Smooth muscle cell (in vitro differentiated cells): ENCODE data around the gene CCM2L. TPM values are rescaled to one million over a fixed set of nuclear protein-coding genes. Genes with fewer than 3 reads are reported as not detected.

Experiments used
- DNase-seq: peaks from one replicate; lab custom pipeline; 2025; ENCODE audit not compliant: unreplicated experiment; lab: John Stamatoyannopoulos, UW
- H2AFZ ChIP-seq: fragments of 200-600 bp; sonication (generic); 2 replicates; pipeline ENCODE4 v1.6.0; 2016; ENCODE audit warnings: antibody characterized with exemption, low read depth, mild to moderate bottlenecking
- H3F3A ChIP-seq: fragments of 200-600 bp; sonication (generic); 2 replicates; pipeline ENCODE4 v1.6.0; 2017; ENCODE audit warnings: antibody characterized with exemption, low read depth
- H3K27ac ChIP-seq: fragments of 200-600 bp; sonication (generic); 2 replicates; pipeline ENCODE4 v1.5.1; 2016; ENCODE audit warnings: low read depth, mild to moderate bottlenecking
- H3K27me3 ChIP-seq: fragments of 200-600 bp; sonication (generic); 2 replicates; pipeline ENCODE4 v1.6.1; 2016; ENCODE audit warnings: low read depth, mild to moderate bottlenecking
- H3K36me3 ChIP-seq: fragments of 200-600 bp; sonication (generic); 2 replicates; pipeline ENCODE4 v1.5.1; 2016; ENCODE audit warnings: low read depth
- H3K4me1 ChIP-seq: fragments of 200-600 bp; sonication (generic); 2 replicates; pipeline ENCODE4 v1.5.1; 2016; ENCODE audit warnings: low read depth
- H3K4me2 ChIP-seq: fragments of 200-600 bp; sonication (generic); 2 replicates; pipeline ENCODE4 v1.6.0; 2016; ENCODE audit warnings: mild to moderate bottlenecking
- H3K4me3 ChIP-seq: fragments of 200-600 bp; sonication (generic); 2 replicates; pipeline ENCODE4 v1.5.1; 2016; ENCODE audit warnings: mild to moderate bottlenecking
- H3K79me2 ChIP-seq: fragments of 200-600 bp; sonication (generic); 2 replicates; pipeline ENCODE4 v1.6.0; 2016; ENCODE audit warnings: low read depth, mild to moderate bottlenecking
- H3K9ac ChIP-seq: fragments of 200-600 bp; sonication (generic); 2 replicates; pipeline ENCODE4 v1.6.0; 2016; ENCODE audit warnings: low read depth
- H3K9me3 ChIP-seq: fragments of 200-600 bp; sonication (generic); replicated peaks from 2 replicates; pipeline ENCODE4 v1.5.1; 2016; ENCODE audit warnings: low read depth
- H4K20me1 ChIP-seq: fragments of 200-600 bp; sonication (generic); 2 replicates; pipeline ENCODE4 v1.6.0; 2016; ENCODE audit warnings: low read depth
- CTCF ChIP-seq: fragments of 200-600 bp; sonication (generic); IDR thresholded peaks from 2 replicates; pipeline ENCODE4 v1.5.1; 2017; ENCODE audit warnings: borderline replicate concordance, mild to moderate bottlenecking, antibody characterized with exemption; ENCODE audit not compliant: insufficient read depth, poor library complexity, severe bottlenecking
- WGBS: methylation state at CpG from one replicate; pipeline ENCODE4 v1.1.7; 2016; ENCODE audit warnings: low lambda C conversion rate; 5-methylcytosine and 5-hydroxymethylcytosine counted together
- polyA plus RNA-seq: library from polyadenylated mRNA; unstranded; fragments of >200 nt; fragmentation: Nextera tagmentation; extraction: Ambion mirVana; gene quantifications from 2 replicates; pipeline ENCODE4 v1.2.1, GENCODE V29; 2016
- total RNA-seq: library from RNA; depleted of rRNA; stranded (reverse); fragments of >200 nt; gene quantifications from 2 replicates; pipeline ENCODE4 v1.2.3, GENCODE V29; 2014

The CCM2L gene
- total and polyA plus RNA-seq, 2 experiments from 2014 or later = 0.27 TPM; not detected in 1

- Histone ChIP-seq H3K4me3 (no peak overlapping the region), H3K27me3 (peaks cover 36% of the 10 kb centered on the region), H2AFZ (no peak overlapping the region), H3K36me3 (no peaks in the 10 kb centered on the region), H3K79me2 (no peaks in the 10 kb centered on the region), H3F3A (no peaks in the 10 kb centered on the region), H3K9ac (no peak overlapping the region), H3K4me1 (peaks cover 7% of the 10 kb centered on the region), H3K4me2 (no peak overlapping the region), H3K9me3 (no peaks in the 10 kb centered on the region), H4K20me1 (no peaks in the 10 kb centered on the region), H3K27ac (no peak overlapping the region)
- no peak for TF ChIP-seq CTCF
- 31% methylated on average over 4 of the region's 4 CpGs for WGBS
- DNase-seq = no peak
Measured at GRCh38 chr20:31972471-31973021, 37.7 kb upstream of the CCM2L start.

DNA sequence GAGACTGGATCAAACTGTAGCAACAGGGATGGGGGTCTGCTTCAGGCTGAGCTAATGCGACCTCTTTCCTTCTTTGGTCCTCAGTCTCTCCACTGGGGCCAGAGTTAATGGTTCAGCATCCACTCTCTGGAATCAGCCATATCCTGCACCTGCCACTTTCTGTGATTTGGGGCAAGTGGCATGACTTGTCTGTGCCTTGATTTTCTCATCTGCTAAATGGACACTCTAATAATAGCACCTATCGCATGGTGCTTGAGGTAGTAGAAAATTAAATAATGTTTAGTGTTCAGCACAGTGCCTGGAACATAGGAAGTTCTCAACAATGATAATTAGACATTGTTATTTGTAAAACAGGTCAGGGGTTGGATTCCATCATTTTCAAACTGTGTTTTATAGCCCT lies 35.9 kb upstream of the CCM2L start:
- H3K9ac ChIP-seq = no peak overlapping the region
- no peak overlapping the region for H3K27ac ChIP-seq
- no peaks in the 10 kb centered on the region for H3K79me2 ChIP-seq
- H3K4me3 ChIP-seq = no peak overlapping the region
- no peaks in the 10 kb centered on the region for H3K9me3 ChIP-seq
- TF ChIP-seq CTCF = no peak
- H3F3A ChIP-seq = no peaks in the 10 kb centered on the region
- peaks cover 25% of the 10 kb centered on the region for H3K27me3 ChIP-seq
- no peak overlapping the region for H2AFZ ChIP-seq
- H3K4me2 ChIP-seq = no peak overlapping the region
- H4K20me1 ChIP-seq = no peaks in the 10 kb centered on the region
- H3K4me1 ChIP-seq = peaks cover 7% of the 10 kb centered on the region
- no peaks in the 10 kb centered on the region for H3K36me3 ChIP-seq
- no peak for DNase-seq
- 91% methylated on average over 2 of the region's 2 CpGs for WGBS

- Histone ChIP-seq H3K4me1 (peaks cover 7% of the 10 kb centered on the region), H3K36me3 (no peaks in the 10 kb centered on the region), H3K4me2 (no peak overlapping the region), H3K4me3 (no peak overlapping the region), H3F3A (no peaks in the 10 kb centered on the region), H3K27me3 (peaks cover 18% of the 10 kb centered on the region), H3K27ac (no peak overlapping the region), H3K79me2 (no peaks in the 10 kb centered on the region), H4K20me1 (no peaks in the 10 kb centered on the region), H2AFZ (no peak overlapping the region), H3K9ac (no peak overlapping the region), H3K9me3 (no peaks in the 10 kb centered on the region)
- TF ChIP-seq CTCF = no peak
- WGBS = 43% methylated on average over 10 of the region's 10 CpGs
- DNase-seq = no peak
Measured at GRCh38 chr20:31974951-31975487, 35.2 kb upstream of the CCM2L start.

GRCh38 chr20:31975874-31976273 lies 34.4 kb upstream of the CCM2L start:
- Histone ChIP-seq H3K27ac (no peak overlapping the region), H3K9me3 (no peaks in the 10 kb centered on the region), H3K4me3 (no peak overlapping the region), H3K9ac (no peak overlapping the region), H3K36me3 (no peaks in the 10 kb centered on the region), H2AFZ (no peak overlapping the region), H3K79me2 (no peaks in the 10 kb centered on the region), H3K4me1 (peaks cover 7% of the 10 kb centered on the region), H4K20me1 (no peaks in the 10 kb centered on the region), H3K27me3 (peaks cover 10% of the 10 kb centered on the region), H3K4me2 (no peak overlapping the region), H3F3A (no peaks in the 10 kb centered on the region)
- 86% methylated on average over 2 of the region's 2 CpGs for WGBS
- DNase-seq = no peak
- TF ChIP-seq CTCF = no peak
